Mammary epithelial cell (primary cell): ENCODE measurements around the gene FOXL1.

Experiments used
- CTCF ChIP-seq, 2 donors: IDR thresholded peaks in 1 of 2; conservative IDR thresholded peaks in 1 of 2; 2 replicates each; pipeline ENCODE4 v1.5.1; 2011 to 2012; ENCODE audit warnings: inconsistent platforms in 2 of 2, low read length in 2 of 2, mild to moderate bottlenecking in 2 of 2, control low read depth in 1 of 2, low read depth in 1 of 2; ENCODE audit not compliant: insufficient read depth in 1 of 2; ENCODE audit errors: extremely low read depth in 1 of 2
- EZH2 ChIP-seq: IDR thresholded peaks from 2 replicates; pipeline ENCODE4 v1.6.1; 2012; ENCODE audit warnings: low read length, inconsistent platforms, borderline replicate concordance

GRCh38 chr16:86563469-86564345, 14.6 kb upstream of the FOXL1 start:
- TF ChIP-seq EZH2: no peak
- peak; percentile 100 for TF ChIP-seq CTCF (conservative IDR thresholded peaks at IDR 0.05 in 1 of 2, IDR thresholded peaks at IDR 0.05 in 1 of 2; ENCODE audit: extremely low read depth in 1 of 2, insufficient read depth in 1 of 2, low read depth in 1 of 2, low read length in 2 of 2)
